ENCODE measurements around the gene ZGLP1. TPM values are rescaled to one million over a fixed set of nuclear protein-coding genes. Genes with fewer than 3 reads are reported as not detected.
A peak's percentile ranks its signal among the peaks of the same experiment; 100 is the strongest.

ZGLP1 gene
- total and polyA plus RNA-seq, 2 of the 13 experiments (the other 11 are each of a cell fraction or from before 2014, with no cell fraction given) = 2.4 to 3.0 TPM

DNA sequence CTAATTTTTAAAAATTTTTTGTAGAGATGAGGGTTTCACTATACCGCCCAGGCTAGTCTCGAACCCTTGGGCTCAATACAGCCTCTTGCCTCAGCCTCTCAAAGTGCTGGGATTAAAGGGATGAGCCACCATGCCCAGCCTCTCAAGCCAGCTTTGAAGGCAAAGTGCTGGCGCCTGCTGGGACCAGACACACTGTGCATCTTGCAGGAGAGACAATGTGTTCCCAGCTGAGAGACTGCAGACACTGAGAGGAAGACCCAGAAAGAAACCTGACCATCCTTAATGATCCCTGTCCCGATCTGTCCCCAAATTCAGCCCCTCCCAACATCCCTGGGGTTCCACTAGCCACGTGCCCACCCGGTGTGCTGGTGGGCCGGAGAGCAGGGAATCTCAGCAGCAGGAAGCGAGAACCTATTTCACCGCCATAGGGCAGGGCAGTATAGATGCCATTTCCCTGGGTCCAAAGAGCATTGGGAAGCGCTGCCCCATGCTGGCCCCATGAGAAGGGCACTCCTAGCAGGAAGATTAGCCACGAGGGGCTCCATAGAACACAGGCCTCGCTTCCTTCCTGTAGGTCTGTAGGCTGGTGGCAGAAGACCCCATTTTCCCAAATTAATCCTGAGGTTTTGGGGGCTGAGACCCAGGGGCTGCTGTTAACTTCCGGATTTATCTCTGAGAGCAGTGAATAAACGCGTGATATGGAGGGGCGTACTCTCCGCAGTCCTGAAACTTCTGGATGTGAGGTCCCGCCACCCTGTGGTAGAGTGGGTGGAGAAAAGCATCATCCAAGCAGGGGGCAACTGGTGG is 22.7 kb upstream of the ZGLP1 start (continued):
- TF ChIP-seq REXO4 (CRISPR knock-in tag; IDR thresholded peaks at IDR 0.05; ENCODE audit: borderline replicate concordance) = no peak
- TF ChIP-seq PHF8 (CRISPR knock-in tag; IDR thresholded peaks at IDR 0.05) = no peak; the same call in 1 of the 2 replicates
- no peak for TF ChIP-seq ZMAT3 (CRISPR knock-in tag; conservative IDR thresholded peaks at IDR 0.05)
- no peak for TF ChIP-seq NCOA5 (CRISPR knock-in tag; IDR thresholded peaks at IDR 0.05)
- TF ChIP-seq ZNF318 (CRISPR knock-in tag; IDR thresholded peaks at IDR 0.05) = no peak
- no peak for TF ChIP-seq ZSCAN12 (CRISPR knock-in tag; IDR thresholded peaks at IDR 0.05)
- no peak for TF ChIP-seq U2AF2 (IDR thresholded peaks at IDR 0.05; ENCODE audit: low read depth, low read length)
- no peak for TF ChIP-seq ZNF790 (CRISPR knock-in tag; IDR thresholded peaks at IDR 0.05; ENCODE audit: borderline replicate concordance)
- no peak for TF ChIP-seq NR1H2 (CRISPR knock-in tag; IDR thresholded peaks at IDR 0.05; ENCODE audit: borderline replicate concordance, low read depth)
- TF ChIP-seq RBM22 (optimal IDR thresholded peaks at IDR 0.05; ENCODE audit: low read length) = peak; percentile 42
- TF ChIP-seq ZBTB20 (CRISPR knock-in tag; IDR thresholded peaks at IDR 0.05; ENCODE audit: borderline replicate concordance, low read depth) = peak; percentile 97
- TF ChIP-seq ZNF563 (CRISPR knock-in tag; IDR thresholded peaks at IDR 0.05) = no peak
- TF ChIP-seq SMARCE1 (IDR thresholded peaks at IDR 0.05; ENCODE audit: borderline replicate concordance) = no peak
- TF ChIP-seq SNAPC4 (CRISPR knock-in tag; IDR thresholded peaks at IDR 0.05) = no peak
- TF ChIP-seq ZNF296 (CRISPR knock-in tag; conservative IDR thresholded peaks at IDR 0.05) = 0 out of 2 replicates have a peak, but pooled peaks have one; percentile 28
- TF ChIP-seq ATF1 (CRISPR knock-in tag; IDR thresholded peaks at IDR 0.05) = no peak

All from HepG2 (cell line).